COLO668 (cell line): ENCODE measurements around the gene TMEM253.
A peak's percentile ranks its signal among the peaks of the same experiment; 100 is the strongest.

Experiments used
- DNase-seq: peaks from one replicate; lab custom pipeline; 2025; ENCODE audit not compliant: unreplicated experiment; lab: John Stamatoyannopoulos, UW

Gene TMEM253

DNA sequence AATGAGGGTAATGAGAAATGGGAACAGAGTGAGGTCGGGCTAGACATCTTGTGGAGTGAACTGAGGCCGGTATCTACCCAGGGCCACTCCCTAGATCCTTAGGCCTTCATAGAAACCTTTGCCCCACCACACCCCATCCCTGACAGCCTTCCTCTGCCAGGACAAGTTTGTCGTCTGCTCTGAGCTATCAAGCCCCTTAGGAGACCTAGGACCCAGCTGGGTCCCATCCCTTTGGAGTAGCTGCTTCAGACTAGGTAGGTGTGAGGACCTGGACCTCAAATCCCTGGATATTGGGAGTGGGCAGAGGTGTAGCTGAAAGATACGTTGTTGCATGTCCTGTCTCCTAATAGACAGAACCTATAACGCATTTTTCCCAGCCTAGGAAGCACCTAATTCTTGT lies at the start of gene TMEM253:
Gene TMEM253, plus strand, starts transcription at position 136 of the 400 bp plus-strand sequence. CDS start 278 bp downstream, outside the sequence.
- no peak for DNase-seq

DNA sequence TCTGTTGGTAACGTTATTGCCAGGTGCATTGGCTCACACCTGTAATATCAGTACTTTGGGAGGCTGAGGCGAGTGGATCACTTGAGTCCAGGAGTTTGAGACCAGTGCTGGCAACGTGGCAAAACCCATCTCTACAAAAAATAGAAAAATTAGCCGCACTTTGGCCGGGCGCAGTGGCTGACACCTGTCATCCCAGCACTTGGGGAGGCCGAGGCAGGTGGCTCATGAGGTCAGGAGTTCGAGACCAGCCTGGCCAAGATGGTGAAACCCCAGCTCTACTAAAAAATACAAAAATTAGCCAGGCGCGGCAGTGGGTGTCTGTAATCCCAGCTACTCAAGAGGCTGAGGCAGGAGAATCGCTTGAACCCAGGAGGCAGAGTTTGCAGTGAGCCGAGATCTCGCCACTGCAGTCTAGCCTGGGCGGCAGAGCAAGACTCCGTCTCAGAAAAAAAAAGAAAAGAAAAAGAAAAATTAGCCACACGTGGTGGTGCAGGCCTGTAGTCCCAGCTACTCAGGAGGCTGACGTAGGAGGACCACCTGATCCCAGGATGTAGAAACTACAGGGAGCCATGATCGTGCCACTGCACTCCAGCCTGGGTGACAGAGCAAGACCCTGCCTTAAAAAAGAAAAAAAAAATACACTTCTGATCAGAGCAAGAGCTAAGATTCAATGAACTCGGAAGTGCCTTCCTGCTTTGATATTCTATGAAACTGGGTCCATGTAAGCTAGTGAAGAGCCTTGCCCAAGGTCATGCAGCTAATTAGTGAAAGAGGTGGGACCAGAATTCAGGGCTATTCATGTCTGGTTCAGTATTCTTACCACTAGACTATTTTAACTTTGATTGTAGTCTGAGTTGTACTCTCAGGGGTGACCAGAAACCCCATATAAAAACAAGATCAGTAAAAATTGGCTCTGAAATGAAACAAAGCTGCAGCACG lies 47.4 kb upstream of the TMEM253 start:
- no peak for DNase-seq

DNA sequence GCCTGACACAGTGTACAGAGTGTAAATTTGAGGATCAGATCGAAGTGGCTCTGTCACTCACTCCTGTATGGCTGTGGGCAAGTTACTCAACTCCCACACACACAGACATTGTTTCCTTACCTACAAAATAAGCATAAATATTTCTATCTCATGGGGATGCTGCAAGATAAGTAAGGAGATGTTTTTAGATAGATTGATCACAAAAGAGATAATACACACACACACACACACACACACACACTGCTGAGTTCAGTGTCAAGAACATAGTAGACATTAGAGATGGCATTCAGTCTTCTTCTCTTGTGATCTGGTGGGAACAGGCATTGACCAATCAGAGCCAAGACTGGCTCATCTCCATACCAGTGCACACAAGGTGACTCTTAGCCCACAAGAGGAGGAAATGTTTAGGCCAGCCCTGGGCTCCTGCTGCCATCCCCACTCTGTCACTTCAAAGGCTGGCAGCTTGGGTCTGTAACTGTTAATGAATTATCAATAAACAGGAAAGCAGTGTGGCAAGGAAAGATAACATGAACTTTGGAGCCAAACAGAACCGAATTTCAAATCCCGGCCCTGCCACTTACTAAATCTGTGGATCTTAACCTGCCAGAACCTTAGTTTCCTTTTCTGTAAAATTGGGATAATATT lies 46.6 kb upstream of the TMEM253 start:
- DNase-seq: no peak

DNA sequence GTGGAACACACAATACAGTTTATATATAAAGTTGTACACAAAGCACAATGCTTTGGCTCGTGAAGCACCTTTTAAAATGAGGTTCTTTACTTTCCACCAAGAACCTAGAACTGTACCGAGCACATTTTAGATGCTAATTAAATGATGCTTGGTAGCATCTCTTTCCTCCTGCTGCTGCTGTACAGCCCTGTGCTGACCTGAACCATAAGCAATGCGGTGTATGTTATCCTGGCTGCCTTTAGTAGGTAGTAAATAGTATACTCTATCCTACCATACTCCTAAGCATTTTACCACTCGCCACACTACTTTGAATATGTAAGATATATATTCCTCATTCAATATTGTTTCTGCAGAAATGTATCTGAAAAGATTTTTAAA lies 46.1 kb upstream of the TMEM253 start:
- DNase-seq: no peak

DNA sequence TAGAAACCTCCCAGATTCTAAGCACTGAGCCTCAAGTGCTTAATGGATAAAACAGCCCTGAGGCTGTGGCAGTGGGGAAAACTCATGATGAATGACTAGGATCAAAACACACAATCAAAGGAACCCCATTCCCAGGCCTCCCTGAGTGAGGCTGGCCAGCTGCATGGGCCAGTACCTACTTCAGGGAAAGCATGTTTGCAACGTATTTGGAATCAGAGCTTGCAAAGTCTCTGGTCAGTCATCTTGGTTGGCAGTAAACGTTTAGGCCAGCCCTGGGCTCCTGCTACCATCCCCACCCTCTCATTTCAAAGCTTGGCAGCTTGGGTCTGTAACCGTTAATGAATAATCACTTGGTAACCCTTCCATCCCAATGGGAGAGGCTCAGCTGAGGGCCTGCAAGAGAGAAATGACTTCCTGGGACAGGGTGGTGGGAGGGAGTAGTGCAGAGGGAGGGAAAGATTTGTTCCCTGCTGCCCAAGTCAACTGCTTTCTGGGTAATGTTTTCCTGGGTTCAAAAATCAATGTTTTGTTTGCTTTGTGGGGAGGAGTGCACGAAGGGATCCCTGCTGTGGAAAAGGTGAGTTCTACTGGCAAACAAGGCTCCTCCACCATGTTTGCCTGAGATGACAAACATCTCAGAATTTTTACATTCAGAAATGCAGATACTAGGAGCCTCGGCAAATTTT lies 45.3 kb upstream of the TMEM253 start:
- no peak for DNase-seq

DNA sequence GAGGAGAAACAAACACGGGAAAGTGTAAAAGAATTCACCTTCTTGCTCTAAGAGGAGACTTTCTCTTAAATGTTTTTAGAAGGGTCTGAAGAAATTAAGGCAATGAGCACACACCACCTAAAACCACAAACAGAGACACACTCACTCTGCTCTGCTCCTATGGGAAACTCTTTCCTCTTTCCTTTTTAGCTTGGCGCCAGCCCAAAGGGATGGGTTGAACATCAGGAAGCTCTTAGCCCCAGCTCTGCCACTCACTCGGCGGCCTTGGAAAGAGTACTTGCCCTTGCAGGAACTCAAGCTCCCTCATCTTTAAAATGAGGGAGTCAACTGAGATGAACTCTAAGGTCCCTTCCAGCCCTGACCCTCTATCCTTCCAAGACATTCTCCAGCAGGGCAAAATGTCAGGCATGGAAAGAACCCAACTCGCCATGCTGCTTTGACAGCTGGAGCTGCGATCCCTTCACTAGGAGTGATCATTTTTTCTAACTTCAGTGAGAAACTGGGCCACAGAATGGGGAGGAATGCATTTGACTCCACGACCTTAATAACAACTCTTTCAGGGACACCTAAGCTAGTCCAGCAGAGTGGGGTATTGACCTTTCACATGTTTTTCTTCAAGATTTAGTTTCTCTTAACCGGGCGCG lies 44.2 kb upstream of the TMEM253 start:
- DNase-seq: no peak

DNA sequence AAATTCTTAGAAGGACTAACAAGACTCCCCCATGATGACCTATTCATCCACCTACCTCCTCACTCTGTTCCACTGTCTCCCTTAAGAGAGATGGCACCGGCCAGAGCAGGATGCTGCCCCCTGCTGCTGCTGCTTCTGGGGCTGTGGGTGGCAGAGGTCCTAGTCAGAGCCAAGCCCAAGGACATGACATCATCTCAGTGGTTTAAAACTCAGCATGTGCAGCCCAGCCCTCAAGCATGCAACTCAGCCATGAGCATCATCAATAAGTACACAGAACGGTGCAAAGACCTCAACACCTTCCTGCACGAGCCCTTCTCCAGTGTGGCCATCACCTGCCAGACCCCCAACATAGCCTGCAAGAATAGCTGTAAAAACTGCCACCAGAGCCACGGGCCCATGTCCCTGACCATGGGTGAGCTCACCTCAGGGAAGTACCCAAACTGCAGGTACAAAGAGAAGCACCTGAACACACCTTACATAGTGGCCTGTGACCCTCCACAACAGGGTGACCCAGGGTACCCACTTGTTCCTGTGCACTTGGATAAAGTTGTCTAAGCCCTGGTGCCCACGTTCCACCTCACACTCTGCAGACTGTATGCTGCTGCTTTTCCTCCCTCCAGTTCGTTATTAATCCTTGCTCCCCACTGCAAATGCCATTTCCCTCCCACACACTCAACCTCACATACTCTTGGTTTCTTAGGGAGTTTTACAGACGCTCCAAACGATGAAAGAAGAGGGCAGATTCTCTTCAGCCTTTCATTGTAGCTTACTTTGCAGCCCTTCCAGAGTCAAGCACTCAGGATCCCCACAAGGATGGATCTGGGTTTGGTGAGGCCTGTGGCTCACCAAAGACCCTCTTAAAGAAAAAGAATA lies 42.8 kb upstream of the TMEM253 start, which contains the start of gene RNASE8:
Gene RNASE8, plus strand, starts transcription at position 20 of the 873 bp plus-strand sequence. Its CDS starts 71 bp downstream, at position 91.
- DNase-seq: no peak

DNA sequence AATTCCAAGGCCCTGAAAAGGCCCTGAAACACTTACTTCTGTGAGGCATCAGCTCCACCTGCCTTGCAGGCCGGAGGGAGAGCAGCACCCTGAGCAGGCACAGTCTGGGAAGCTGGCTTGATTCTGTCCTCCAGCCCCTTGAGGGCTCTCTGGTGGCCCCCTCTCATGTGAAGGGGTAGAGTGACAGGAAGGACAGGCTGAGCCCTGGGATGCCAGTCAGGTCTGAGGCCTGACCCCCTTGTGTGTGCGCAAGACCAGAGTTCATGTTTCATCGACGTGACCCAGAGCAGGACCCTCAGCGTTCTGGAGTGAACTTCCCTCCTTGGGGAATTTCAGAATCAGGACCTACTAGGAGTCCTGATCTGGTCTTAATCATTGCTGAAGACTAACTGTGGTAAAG lies 42.0 kb upstream of the TMEM253 start:
- DNase-seq: no peak

DNA sequence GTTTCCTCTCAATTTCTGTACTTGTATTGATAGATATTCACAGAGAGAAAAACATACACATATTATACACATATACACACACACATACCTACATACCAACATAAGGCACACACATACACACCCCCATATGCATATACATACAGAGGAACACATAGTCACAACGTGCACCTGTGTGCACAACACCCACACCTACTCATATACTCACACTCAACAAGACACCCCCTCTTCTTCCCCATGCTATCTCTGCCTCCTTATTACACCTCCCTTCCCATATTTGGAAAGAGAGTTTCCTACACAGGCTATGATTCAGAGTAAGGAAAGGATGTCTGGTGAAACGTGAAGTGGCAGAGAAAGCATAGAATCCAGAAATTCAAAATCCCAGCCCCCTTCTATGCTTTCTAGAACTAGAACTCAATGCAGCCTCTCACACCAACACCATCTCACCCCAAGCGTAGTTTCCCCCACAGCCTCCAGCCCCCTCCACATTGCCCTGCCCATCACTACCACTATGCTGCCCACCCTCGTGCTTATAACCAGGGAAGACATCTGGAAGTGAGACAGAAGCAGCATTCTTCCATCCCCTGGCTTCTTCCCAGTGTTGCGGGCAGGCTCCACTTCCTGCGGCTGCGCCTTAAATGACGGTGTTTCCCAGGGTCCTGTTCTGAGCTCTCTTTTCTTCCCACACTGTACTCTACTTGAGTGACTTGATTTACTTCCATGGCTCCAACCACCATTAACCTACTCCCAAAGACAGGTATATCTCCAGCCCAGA lies 40.8 kb upstream of the TMEM253 start:
- DNase-seq: no peak

DNA sequence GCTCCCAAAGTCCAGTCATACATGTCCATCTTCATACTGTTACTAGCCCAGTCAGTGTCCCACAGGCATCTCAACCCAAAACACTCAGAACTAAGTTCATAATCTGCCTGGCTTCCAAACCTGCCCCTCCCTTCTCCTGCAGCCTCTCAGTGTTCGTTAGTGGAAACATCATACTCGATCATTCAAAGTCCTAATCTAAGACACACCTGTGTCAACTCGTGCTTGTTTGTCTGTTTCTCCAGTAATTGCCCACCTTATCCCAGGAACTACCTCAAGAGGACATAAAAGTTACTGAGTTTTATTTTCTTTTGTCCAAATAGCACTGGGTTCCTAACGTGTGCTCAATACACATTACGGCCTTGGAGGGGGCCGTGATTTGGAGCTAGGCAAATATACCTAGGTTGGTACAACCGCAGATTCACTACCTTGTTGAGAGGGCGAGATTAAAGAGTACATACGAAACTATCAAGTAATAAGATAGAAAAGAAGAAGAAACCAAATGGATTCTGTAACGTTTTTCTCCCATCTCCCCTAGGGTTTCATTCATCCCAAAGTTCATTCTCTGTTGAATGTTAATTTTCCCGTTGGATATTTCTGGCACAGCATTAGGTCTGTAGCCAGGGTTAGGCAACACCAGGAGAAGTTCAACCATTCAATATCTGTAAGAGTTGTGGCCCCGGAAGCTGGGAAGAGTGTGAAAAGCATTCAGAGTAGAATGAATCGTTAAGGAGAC lies 40.1 kb upstream of the TMEM253 start:
- no peak for DNase-seq

DNA sequence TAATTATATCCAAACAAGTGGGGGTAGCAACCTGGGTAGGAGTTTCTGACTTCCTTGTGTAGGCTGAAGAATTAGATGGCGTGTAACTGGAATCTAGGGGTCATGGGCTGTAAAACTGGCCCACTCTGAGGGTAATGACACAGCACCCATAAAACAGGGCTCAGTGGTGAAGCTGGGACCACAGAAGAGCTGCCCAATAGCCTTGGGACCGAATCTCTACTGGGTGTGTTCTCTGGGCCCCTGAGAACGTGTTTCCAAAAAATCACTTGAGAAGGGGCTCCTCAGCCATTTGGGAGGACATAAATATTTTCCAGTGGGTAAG lies 39.6 kb upstream of the TMEM253 start:
- no peak for DNase-seq

DNA sequence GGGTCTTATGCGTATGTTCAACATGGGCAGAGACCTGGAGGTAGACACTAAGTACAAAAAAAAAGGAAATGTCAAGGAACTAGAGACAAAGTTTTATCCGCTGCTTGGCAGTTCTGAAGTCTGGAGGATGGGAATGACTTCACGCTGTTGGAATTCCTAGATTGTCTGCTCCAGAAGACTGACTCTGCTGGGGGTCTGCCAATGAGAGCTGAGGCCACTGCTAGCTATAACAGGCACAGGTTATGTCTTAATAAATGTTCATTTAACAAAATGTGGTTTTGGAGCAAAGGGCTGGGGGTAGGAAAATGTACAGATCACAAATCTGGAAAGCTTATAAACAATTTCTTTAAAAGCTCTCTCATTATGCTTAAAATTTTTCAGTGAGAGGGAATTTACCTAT lies 37.4 kb upstream of the TMEM253 start:
- DNase-seq: no peak

DNA sequence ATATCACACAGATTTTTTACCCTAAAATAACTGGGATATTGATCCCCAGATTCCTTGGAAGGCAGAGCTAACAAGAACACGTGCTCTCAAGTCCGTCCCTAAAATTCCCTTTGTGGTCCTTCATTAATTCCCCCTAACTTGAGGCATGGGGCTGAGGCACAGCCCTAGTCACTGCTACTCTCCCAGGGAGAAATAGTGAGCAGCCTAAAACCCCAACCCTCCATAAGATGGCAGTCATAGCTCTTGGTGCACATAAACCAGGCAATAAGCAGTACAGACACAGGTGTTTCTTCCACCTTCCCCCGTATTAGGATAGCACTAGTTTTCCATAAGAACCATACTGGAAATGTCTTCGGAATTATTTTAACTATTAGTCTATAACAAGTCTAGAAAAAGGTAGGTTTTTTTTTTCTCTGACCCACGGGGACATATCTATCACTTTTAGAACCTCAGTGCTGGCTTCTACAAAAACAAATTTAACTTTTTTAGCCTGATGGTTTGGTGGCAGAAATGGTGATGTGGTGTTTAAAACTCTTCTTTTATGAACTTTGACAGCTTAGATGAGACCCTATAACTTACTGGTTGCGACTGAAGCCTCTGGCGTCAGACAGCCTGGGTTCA lies 33.9 kb upstream of the TMEM253 start:
- no peak for DNase-seq

DNA sequence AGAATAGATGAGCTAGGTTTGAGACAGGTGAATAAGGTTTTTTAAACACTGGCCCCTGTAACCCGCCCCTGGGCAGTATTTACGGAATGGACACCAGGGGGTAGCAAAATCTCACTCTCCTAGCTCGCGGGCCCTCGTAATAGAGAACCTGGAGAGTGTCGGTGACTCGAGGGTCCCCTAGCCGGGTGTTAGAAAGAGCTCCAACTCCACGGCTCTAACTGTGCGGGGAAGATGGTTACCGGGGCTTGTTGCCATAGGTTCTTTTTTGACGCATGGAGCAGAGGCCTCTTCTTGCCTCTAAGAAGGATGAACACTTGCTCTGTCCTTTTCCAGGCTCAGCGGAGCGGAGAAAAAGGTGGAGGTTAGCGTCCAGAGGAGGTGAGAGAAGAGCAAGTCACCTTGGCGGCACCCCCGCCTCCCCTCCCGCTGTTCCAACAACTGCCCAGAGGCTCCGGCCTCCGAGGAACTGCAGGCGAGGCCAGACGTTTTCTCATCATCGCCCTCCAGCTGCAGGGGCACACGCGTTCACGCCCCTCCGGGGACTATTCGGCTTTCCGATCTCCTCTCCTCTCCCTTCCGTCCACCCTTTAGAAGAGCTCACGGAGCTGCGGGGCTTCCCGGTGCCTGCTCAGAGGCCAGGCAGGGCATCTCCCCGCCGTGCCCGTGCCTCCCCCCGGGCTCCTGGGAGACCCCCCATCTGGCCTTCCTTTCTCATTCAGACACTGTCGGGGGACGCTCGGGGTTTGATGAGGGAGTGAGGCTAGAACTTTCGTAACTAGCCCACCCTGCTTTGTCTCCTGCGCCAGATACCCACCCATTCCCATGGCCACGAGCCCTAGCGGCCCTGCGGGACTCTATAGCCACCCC lies 32.1 kb upstream of the TMEM253 start:
- peak; percentile 69 for DNase-seq

DNA sequence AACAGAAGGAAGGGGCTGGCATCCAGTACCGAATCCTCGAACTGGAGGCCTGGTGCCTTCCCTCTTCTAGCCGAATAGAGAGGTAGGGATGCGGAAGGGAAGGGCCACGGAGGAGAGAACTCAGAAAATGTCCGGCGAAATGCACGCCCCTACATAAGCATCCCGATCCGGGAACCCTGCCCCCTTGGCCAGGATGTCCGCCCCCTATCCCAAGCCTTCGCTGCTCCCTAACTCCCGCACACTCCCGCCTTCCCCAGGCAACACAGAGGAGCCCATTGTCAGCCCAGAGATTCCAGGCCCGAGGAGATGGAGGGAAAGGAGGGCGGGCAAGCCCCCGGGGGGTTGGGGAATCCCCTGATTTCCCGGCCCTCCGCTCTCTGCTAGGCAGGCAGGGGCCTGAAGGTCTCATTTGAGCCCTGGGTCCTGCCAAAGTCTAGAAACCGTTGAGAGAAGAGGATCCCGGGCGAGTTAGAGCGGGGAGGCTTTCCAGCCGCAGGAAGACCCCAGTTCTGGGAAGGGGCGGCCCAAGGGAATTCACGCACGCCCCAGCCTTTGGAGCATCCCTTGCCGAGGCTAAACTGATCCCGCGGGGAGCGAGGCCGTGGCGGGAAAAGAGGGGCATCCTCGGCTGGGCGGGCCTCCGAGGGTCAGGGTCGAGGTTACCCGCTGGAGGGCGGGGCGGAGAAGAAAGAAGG lies 31.3 kb upstream of the TMEM253 start:
- DNase-seq: peak; percentile 28

DNA sequence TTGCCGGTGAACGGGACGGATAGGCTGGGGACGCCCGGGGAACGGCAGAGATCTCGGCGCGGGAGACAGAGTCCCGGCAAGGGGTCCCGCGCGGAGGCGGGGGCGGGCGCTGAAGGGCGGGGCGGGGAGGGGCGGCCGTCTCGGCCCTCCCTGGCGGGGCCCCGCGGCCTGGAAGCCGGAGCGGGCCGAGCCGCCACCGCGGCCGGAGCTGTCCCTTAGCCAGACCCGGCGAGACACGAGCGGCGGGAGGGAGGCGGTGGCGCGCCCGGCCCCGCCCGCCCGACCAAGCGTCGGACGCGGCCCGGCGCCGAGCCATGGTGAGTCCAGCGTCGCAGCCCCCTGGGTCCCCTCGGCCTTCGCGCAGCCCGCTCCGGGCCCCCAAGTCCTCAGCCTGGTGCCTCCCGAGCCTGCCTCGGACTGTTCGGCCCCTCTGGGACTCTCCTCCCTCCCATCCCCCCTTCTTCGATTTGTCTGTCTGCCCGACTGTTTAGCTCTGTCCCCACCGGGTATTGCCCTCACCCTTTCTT lies 30.7 kb upstream of the TMEM253 start, which contains the start of gene ARHGEF40:
Gene ARHGEF40, plus strand, starts transcription at position 222 of the 527 bp plus-strand sequence. Its CDS starts 93 bp downstream, at position 315.
- DNase-seq: peak; percentile 75
